ENCODE results near the gene KCND2. TPM values are rescaled to one million over a fixed set of nuclear protein-coding genes. Genes with fewer than 3 reads are reported as not detected.

Gene KCND2
- total RNA-seq, 4 donors from 2014 or later, result 0.83 to 1.9 (median 1.2) TPM

DNA sequence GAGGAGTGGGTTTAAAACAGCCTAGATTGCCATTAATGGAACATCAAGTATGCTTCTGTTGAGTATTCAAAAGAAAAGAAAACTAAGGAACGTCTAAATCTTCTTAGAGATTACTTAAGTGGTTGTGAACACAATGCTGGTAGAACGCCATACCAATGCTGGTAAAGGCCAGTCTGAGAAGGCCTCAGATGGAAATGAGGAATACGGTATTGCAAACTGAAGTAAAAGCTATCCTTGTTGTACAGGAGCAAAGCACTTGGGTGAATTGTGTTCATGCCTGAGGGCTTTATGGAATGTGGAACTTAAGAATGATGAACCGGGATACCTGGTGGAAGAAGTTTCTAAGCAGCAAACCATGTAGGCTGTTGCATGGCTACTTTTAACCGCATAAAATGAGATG lies 208.0 kb downstream of the KCND2 start:
- no peak overlapping the region for H3K27ac ChIP-seq (replicated peaks in 1 of 4)
- no peaks in the 10 kb centered on the region for H3K36me3 ChIP-seq
- no peak overlapping the region for H3K4me3 ChIP-seq
- no peak for DNase-seq (ENCODE audit: extremely low spot score)
- intact Hi-C loops (cut with DNase I), result no loop called here
- no peaks in the 10 kb centered on the region for H3K4me1 ChIP-seq
- H3K27me3 ChIP-seq, result no peaks in the 10 kb centered on the region
- TF ChIP-seq EP300 (IDR thresholded peaks at IDR 0.05) (no peak), POLR2A (IDR thresholded peaks at IDR 0.05; ENCODE audit: low read depth) (no peak), POLR2AphosphoS5 (IDR thresholded peaks at IDR 0.05) (no peak)
- TF ChIP-seq, protein P1, sequence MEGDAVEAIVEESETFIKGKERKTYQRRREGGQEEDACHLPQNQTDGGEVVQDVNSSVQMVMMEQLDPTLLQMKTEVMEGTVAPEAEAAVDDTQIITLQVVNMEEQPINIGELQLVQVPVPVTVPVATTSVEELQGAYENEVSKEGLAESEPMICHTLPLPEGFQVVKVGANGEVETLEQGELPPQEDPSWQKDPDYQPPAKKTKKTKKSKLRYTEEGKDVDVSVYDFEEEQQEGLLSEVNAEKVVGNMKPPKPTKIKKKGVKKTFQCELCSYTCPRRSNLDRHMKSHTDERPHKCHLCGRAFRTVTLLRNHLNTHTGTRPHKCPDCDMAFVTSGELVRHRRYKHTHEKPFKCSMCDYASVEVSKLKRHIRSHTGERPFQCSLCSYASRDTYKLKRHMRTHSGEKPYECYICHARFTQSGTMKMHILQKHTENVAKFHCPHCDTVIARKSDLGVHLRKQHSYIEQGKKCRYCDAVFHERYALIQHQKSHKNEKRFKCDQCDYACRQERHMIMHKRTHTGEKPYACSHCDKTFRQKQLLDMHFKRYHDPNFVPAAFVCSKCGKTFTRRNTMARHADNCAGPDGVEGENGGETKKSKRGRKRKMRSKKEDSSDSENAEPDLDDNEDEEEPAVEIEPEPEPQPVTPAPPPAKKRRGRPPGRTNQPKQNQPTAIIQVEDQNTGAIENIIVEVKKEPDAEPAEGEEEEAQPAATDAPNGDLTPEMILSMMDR (IDR thresholded peaks at IDR 0.05), result no peak
- no peaks in the 10 kb centered on the region for H3K9me3 ChIP-seq
- 89% methylated on average over 5 of the region's 5 CpGs for WGBS

DNA sequence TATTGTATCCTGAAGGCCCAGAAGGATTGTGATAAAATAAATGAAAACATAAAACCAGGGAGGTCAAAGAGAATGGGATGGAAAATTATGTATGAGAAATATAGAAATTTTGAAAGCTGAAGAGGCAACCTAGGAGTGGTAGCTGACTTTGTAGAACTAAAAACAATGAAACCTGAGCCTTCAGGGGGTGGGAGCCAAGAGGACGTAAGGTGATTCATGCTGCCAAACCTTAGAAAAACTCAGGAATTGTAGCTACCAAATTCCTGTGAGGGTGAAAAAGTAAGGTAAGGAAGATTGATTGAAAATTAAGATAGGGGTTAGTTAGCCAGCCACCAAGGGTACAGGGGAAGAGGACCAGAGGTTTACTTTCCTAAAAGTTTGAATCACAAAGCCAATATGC lies 213.2 kb downstream of the KCND2 start:
- TF ChIP-seq POLR2AphosphoS5 (IDR thresholded peaks at IDR 0.05), result no peak
- no peak for TF ChIP-seq EP300 (IDR thresholded peaks at IDR 0.05)
- H3K4me3 ChIP-seq, result no peak overlapping the region
- intact Hi-C loops (cut with DNase I), result no loop called here
- 64% methylated on average over 1 of the region's 1 CpG for WGBS
- H3K27ac ChIP-seq (replicated peaks in 1 of 4), result no peak overlapping the region
- no peaks in the 10 kb centered on the region for H3K27me3 ChIP-seq
- H3K36me3 ChIP-seq, result no peaks in the 10 kb centered on the region
- DNase-seq (ENCODE audit: extremely low spot score), result no peak
- H3K4me1 ChIP-seq, result no peaks in the 10 kb centered on the region
- H3K9me3 ChIP-seq, result no peaks in the 10 kb centered on the region

DNA sequence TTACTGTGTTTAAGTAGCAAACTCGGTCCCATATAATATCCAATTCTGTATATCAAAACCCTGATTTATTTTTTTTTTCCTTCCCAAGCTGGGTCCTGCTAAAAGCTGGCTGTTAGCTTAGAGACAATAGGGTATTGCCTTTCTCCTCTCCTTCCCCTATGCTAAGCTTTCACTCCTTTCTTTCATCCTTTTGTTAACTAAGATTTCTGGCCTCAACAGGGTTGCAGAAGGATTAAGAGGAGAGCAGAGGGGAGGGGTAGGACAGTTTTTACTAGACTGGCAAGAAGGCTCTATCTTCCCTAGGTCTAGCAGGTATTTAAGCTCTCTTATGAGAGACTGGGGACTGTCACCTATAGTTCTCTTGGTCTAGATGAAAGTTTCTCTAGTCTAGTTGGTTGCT lies 229.2 kb downstream of the KCND2 start:
- Histone ChIP-seq H3K4me3 (no peak overlapping the region), H3K36me3 (no peaks in the 10 kb centered on the region), H3K27me3 (no peaks in the 10 kb centered on the region), H3K27ac (replicated peaks in 1 of 4) (no peak overlapping the region), H3K9me3 (no peaks in the 10 kb centered on the region), H3K4me1 (no peaks in the 10 kb centered on the region)
- TF ChIP-seq EP300 (IDR thresholded peaks at IDR 0.05), result no peak
- TF ChIP-seq, protein P1 (IDR thresholded peaks at IDR 0.05), result no peak
- TF ChIP-seq POLR2A (IDR thresholded peaks at IDR 0.05; ENCODE audit: low read depth), result no peak
- TF ChIP-seq POLR2AphosphoS5 (IDR thresholded peaks at IDR 0.05), result no peak
- DNase-seq (ENCODE audit: extremely low spot score), result no peak
- intact Hi-C loops (cut with DNase I), result no loop called here
- 33% methylated on average over 1 of the region's 1 CpG for WGBS

DNA sequence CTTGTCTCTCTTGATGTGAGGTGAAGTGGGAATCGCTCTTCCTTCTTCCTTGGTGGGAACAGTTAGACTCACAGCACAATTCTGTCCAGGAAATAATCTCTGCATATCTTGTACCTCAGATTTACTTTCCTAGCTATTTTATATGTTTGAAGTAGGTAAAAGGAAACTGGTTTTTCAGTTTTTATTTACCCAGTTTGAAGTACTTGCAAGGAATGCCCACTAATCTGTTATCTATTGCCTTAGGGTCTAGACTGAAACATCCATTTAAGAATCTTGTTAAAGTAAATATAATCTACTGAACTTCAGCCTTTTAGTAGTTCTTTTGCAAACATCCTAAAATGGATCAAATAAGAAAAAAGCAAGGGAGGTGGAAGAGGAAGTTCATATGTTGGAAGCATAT lies 229.8 kb downstream of the KCND2 start:
- H3K4me1 ChIP-seq, result no peaks in the 10 kb centered on the region
- H3K36me3 ChIP-seq, result no peaks in the 10 kb centered on the region
- WGBS, result 100% methylated on average over 1 of the region's 1 CpG
- TF ChIP-seq, protein P1 (IDR thresholded peaks at IDR 0.05), result no peak
- TF ChIP-seq POLR2AphosphoS5 (IDR thresholded peaks at IDR 0.05), result no peak
- no peak for TF ChIP-seq EP300 (IDR thresholded peaks at IDR 0.05)
- TF ChIP-seq POLR2A (IDR thresholded peaks at IDR 0.05; ENCODE audit: low read depth), result no peak
- DNase-seq (ENCODE audit: extremely low spot score), result no peak
- no peaks in the 10 kb centered on the region for H3K9me3 ChIP-seq
- no peak overlapping the region for H3K4me3 ChIP-seq
- H3K27ac ChIP-seq (replicated peaks in 1 of 4), result no peak overlapping the region
- intact Hi-C loops (cut with DNase I), result no loop called here
- H3K27me3 ChIP-seq, result no peaks in the 10 kb centered on the region

DNA sequence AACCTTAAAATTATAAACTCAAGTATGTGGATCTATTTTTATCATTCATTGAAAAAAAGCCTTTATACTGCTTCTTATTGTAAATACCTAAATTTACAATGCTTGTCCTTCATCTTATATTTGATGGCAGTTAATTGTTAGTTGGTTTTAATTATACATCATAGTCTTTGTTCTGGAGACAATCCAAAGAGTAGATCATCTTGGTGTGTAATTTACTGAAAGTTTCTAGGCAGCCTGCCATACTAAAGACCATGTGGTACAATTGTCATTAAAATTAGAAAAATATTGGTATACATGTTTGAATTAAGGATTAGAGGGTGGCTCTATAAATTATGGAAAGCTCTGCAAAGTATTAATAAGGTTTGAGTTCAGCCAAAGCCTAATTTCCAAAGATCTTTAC lies 231.4 kb downstream of the KCND2 start:
- no peak overlapping the region for H3K27ac ChIP-seq (replicated peaks in 1 of 4)
- H3K4me3 ChIP-seq, result no peak overlapping the region
- H3K4me1 ChIP-seq, result no peaks in the 10 kb centered on the region
- DNase-seq (ENCODE audit: extremely low spot score), result no peak
- H3K27me3 ChIP-seq, result no peaks in the 10 kb centered on the region
- no peaks in the 10 kb centered on the region for H3K9me3 ChIP-seq
- intact Hi-C loops (cut with DNase I), result no loop called here
- TF ChIP-seq POLR2AphosphoS5 (IDR thresholded peaks at IDR 0.05), result no peak
- TF ChIP-seq EP300 (IDR thresholded peaks at IDR 0.05), result no peak
- no peak for TF ChIP-seq POLR2A (IDR thresholded peaks at IDR 0.05; ENCODE audit: low read depth)
- TF ChIP-seq, protein P1 (IDR thresholded peaks at IDR 0.05), result no peak
- H3K36me3 ChIP-seq, result no peaks in the 10 kb centered on the region

All from esophagus muscularis mucosa (tissue), 4 donors.